SJSA1 (cell line): Measurements from ENCODE around the gene TRIM7. TPM values are rescaled to one million over a fixed set of nuclear protein-coding genes. Genes with fewer than 3 reads are reported as not detected.

Experiments used
- DNase-seq, 2 experiments: peaks; one replicate each; pipeline ENCODE4 v3.0.0-alpha.2; 2015 to 2020; ENCODE audit warnings: low spot score in 2 of 2, low read depth in 1 of 2
- H3K27ac ChIP-seq: fragments of 250-450 bp; sonication (Bioruptor Pico); 2 replicates; pipeline ENCODE4 v1.5.1; 2020; ENCODE audit warnings: mild to moderate bottlenecking, moderate library complexity
- H3K27me3 ChIP-seq: fragments of 250-450 bp; sonication (Bioruptor Pico); replicated peaks from 2 replicates; pipeline ENCODE4 v1.5.1; 2020; ENCODE audit warnings: mild to moderate bottlenecking, moderate library complexity
- H3K36me3 ChIP-seq: fragments of 250-450 bp; sonication (Bioruptor Pico); 2 replicates; pipeline ENCODE4 v1.5.1; 2020; ENCODE audit warnings: mild to moderate bottlenecking
- H3K4me1 ChIP-seq: fragments of 250-450 bp; sonication (Bioruptor Pico); replicated peaks from 2 replicates; pipeline ENCODE4 v1.6.1; 2021; ENCODE audit warnings: mild to moderate bottlenecking
- H3K4me3 ChIP-seq: fragments of 250-450 bp; sonication (Bioruptor Pico); 2 replicates; pipeline ENCODE4 v1.5.1; 2020; ENCODE audit warnings: mild to moderate bottlenecking
- H3K9me3 ChIP-seq: fragments of 250-450 bp; sonication (Bioruptor Pico); replicated peaks from 2 replicates; pipeline ENCODE4 v1.5.1; 2020; ENCODE audit warnings: mild to moderate bottlenecking
- total RNA-seq: library from RNA; depleted of rRNA; stranded (reverse); fragments of >200 nt; shearing (Covaris generic); gene quantifications from 2 replicates; pipeline ENCODE4 v1.2.3, GENCODE V29; 2014

TRIM7 gene
- total RNA-seq, 1 experiment from 2014 or later, result 28.0 TPM

- Histone ChIP-seq H3K9me3 (no peaks in the 10 kb centered on the region), H3K4me1 (peaks cover 4% of the 10 kb centered on the region; the same call in 1 of the 2 replicates), H3K36me3 (peaks cover 98% of the 10 kb centered on the region), H3K27me3 (no peaks in the 10 kb centered on the region; the same call in 1 of the 2 replicates), H3K27ac (no peak overlapping the region), H3K4me3 (no peak overlapping the region)
- no peak for DNase-seq
These were observed 31.5 kb upstream of the TRIM7 start for GRCh38 chr5:181236471-181236870.

DNA sequence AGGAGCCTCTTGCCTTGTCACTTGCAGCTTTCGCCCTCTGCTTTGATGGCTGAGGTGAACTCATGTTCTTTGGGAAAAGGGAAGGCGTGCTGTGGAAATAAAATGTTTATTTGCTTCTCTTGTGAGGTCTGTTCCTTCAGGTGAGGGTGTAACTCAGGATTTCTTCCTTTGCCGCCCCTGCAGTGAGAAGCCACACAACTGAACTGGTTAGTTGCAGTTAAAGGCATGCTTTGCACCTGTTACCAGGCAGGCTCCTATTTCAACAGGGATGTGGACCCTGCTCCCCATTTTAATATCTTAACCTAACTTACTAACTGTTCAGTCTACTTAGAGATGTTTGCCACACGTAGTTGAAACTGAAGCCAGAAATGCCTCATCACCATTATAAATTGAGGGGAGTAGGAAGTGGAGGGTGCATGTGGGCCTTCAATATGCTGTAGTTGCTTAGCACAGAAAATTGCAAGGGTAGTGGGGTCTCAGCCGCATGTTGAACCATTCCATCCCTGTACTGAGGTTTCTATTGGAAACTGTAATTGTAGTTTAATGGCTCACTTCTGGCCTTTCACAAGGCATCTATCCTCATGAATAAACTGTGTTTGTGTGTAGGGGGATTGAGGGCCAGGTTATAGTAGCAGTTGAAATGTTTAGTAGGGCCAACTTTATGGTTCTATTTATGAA is 30.8 kb upstream of the TRIM7 start:
- Histone ChIP-seq H3K36me3 (peaks cover 97% of the 10 kb centered on the region), H3K4me1 (0 out of 2 replicates have a peak, but pooled peaks cover 2% of the 10 kb centered on the region), H3K9me3 (no peaks in the 10 kb centered on the region), H3K27me3 (no peaks in the 10 kb centered on the region; the same call in 1 of the 2 replicates), H3K4me3 (no peak overlapping the region), H3K27ac (no peak overlapping the region)
- DNase-seq, result no peak

GRCh38 chr5:181235323-181235688 is 30.3 kb upstream of the TRIM7 start:
- no peak overlapping the region for H3K27ac ChIP-seq
- H3K27me3 ChIP-seq, result no peaks in the 10 kb centered on the region; the same call in 1 of the 2 replicates
- H3K9me3 ChIP-seq, result no peaks in the 10 kb centered on the region
- H3K36me3 ChIP-seq, result peaks cover 95% of the 10 kb centered on the region
- H3K4me1 ChIP-seq, result no peaks in the 10 kb centered on the region
- DNase-seq, result no peak
- H3K4me3 ChIP-seq, result no peak overlapping the region

DNA sequence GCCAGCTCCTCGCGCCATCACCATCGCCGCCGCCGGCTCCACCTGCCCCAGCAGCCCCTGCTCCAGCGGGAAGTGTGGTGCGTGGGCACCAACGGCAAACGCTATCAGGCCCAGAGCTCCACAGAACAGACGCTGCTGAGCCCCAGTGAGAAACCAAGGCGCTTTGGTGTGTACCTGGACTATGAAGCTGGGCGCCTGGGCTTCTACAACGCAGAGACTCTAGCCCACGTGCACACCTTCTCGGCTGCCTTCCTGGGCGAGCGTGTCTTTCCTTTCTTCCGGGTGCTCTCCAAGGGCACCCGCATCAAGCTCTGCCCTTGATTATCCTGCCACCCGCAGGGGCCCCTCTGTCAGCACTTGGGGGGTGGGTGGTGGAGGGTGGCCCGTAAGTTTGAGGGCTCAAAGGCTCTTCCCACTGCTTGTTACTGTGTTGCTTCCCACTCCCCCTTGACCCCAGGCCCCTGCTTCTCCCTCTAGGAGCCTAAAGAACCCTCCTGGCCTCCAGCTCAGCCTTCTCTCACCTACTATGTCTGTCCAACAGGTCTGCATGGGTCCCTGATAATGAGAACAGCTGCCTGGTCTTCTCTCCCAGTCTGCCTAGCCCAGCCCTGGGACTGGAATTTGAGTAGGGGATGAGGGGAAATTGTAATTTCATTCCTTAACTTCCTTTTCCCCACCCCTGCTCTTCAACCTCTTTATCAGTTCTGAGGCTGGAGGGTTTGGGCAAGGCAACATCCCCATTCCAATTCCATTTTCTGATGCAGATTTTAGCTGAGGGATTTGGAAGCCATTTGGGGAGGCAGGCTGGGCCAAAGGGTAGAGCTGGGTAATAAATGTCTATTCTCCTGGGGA is 29.7 kb upstream of the TRIM7 start:
- DNase-seq, result peak in 1 of 2 experiments; percentile 20
- H3K4me1 ChIP-seq, result no peaks in the 10 kb centered on the region
- H3K27me3 ChIP-seq, result no peaks in the 10 kb centered on the region; the same call in 1 of the 2 replicates
- H3K27ac ChIP-seq, result no peak overlapping the region
- peaks cover 89% of the 10 kb centered on the region for H3K36me3 ChIP-seq
- H3K4me3 ChIP-seq, result no peak overlapping the region
- H3K9me3 ChIP-seq, result no peaks in the 10 kb centered on the region

GRCh38 chr5:181233801-181234454 is 28.9 kb upstream of the TRIM7 start:
- DNase-seq, result no peak
- H3K27ac ChIP-seq, result no peak overlapping the region
- H3K4me3 ChIP-seq, result no peak overlapping the region
- no peaks in the 10 kb centered on the region for H3K4me1 ChIP-seq
- H3K27me3 ChIP-seq, result no peaks in the 10 kb centered on the region; the same call in 1 of the 2 replicates
- H3K36me3 ChIP-seq, result peaks cover 87% of the 10 kb centered on the region
- H3K9me3 ChIP-seq, result no peaks in the 10 kb centered on the region

DNA sequence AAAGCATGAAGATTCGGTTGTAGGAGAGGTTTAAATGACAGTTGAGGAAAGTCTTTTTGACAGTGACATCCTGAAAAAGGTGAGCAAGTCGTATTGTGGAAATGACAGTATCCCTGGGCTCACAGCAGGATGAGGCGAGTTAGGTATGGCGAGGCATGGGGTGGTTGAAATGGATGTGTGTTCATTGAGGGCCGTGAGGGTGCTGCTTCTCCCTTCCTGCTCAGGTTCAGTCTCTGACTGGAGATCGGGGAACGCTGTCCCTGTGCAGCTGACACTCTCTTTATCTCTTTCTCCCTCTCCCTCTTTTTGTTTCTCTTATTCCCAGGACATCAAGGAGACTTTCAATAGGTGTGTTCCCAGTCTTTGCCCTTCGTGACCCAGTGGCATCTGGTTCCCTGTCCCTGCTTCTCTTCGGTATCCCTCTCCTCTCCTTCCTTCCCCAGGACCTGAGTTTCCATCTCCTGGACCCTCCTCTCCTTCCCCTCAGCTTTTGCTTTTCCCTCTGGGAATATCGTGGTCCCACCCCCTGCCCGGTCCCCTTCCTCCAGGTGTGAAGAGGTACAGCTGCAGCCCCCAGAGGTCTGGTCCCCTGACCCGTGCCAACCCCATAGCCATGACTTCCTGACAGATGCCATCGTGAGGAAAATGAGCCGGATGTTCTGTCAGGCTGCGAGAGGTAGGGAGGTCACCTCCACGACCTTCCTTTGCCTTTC is 28.2 kb upstream of the TRIM7 start:
- H3K4me3 ChIP-seq, result no peak overlapping the region
- no peaks in the 10 kb centered on the region; the same call in 1 of the 2 replicates for H3K27me3 ChIP-seq
- peaks cover 81% of the 10 kb centered on the region for H3K36me3 ChIP-seq
- H3K4me1 ChIP-seq, result no peaks in the 10 kb centered on the region
- H3K9me3 ChIP-seq, result no peaks in the 10 kb centered on the region
- DNase-seq, result no peak
- no peak overlapping the region for H3K27ac ChIP-seq

DNA sequence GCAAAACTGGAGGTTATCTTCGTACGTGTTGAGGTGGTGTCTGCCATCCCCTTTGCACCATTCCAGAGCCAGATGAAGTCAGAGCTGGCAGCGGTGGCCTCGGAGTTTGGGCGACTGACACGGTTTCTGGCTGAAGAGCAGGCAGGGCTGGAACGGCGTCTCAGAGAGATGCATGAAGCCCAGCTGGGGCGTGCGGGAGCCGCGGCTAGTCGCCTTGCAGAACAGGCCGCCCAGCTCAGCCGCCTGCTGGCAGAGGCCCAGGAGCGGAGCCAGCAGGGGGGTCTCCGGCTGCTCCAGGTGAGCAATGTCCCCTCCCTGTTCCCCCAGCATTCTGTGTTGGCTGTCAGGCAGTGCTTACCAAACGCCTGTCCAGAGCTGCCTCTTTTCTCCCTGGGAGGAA is 27.6 kb upstream of the TRIM7 start:
- no peak for DNase-seq
- Histone ChIP-seq H3K27ac (no peak overlapping the region), H3K4me3 (no peak overlapping the region), H3K4me1 (no peaks in the 10 kb centered on the region), H3K9me3 (no peaks in the 10 kb centered on the region), H3K36me3 (peaks cover 79% of the 10 kb centered on the region), H3K27me3 (no peaks in the 10 kb centered on the region; the same call in 1 of the 2 replicates)

DNA sequence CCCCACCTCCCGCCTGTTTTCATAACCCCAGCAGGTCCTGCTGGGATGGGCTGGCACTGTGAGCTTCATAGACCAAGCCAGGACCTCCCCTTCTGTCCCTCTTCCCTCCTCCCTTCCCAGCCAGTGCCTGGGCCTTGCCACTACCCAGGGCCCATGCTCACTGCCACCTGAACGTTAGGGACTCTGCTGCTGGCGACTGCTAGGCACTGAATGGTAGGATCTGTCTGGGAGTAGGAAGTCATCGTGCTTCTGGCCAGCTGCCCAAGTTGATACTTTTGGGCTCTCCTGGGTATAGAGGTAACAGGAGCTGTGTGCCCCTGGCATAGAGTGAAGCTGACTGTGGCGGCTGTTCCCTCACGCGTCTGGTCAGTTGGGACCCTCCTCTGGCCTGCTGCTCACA is 26.4 kb upstream of the TRIM7 start:
- peaks cover 71% of the 10 kb centered on the region for H3K36me3 ChIP-seq
- H3K4me3 ChIP-seq, result no peak overlapping the region
- no peak overlapping the region for H3K27ac ChIP-seq
- no peaks in the 10 kb centered on the region; the same call in 1 of the 2 replicates for H3K27me3 ChIP-seq
- DNase-seq, result no peak
- H3K9me3 ChIP-seq, result no peaks in the 10 kb centered on the region
- no peaks in the 10 kb centered on the region for H3K4me1 ChIP-seq

GRCh38 chr5:181230551-181230950 is 25.6 kb upstream of the TRIM7 start:
- Histone ChIP-seq H3K9me3 (no peaks in the 10 kb centered on the region), H3K4me1 (no peaks in the 10 kb centered on the region), H3K27ac (no peak overlapping the region), H3K4me3 (no peak overlapping the region), H3K27me3 (no peaks in the 10 kb centered on the region; the same call in 1 of the 2 replicates), H3K36me3 (peaks cover 63% of the 10 kb centered on the region)
- no peak for DNase-seq

- H3K4me1 ChIP-seq, result peaks cover 5% of the 10 kb centered on the region; the same call in 1 of the 2 replicates
- no peak for DNase-seq
- peaks cover 61% of the 10 kb centered on the region for H3K36me3 ChIP-seq
- H3K9me3 ChIP-seq, result no peaks in the 10 kb centered on the region
- no peak overlapping the region for H3K4me3 ChIP-seq
- H3K27me3 ChIP-seq, result no peaks in the 10 kb centered on the region; the same call in 1 of the 2 replicates
- H3K27ac ChIP-seq, result no peak overlapping the region
These were observed 25.0 kb upstream of the TRIM7 start for GRCh38 chr5:181229996-181230395.

DNA sequence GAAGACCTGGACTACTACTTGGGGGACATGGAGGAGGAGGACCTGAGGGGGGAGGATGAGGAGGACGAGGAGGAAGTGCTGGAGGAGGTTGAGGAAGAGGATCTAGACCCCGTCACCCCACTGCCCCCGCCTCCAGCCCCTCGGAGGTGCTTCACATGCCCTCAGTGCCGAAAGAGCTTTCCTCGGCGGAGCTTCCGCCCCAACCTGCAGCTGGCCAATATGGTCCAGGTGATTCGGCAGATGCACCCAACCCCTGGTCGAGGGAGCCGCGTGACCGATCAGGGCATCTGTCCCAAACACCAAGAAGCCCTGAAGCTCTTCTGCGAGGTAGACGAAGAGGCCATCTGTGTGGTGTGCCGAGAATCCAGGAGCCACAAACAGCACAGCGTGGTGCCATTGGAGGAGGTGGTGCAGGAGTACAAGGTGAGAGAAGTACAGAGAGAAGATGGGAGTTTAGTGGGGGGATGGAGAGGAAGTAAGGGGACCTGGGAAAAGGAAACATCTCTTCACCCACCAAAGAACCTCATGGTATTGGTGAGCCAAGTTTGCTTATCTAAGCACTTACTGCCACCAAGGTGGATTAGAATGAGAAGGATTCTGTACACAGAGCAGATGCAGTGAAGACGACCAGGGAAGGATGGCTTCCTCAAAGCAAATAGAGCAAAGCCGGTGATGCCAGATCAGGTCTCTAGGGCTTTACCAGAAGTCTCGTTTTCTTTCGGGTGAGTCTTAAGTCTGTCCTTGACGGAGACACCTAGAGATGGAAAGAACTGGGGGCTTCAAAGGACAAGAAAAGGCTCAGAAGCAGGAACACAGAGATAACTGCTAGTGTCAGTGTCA is 19.6 kb upstream of the TRIM7 start:
- Histone ChIP-seq H3K4me1 (peaks cover 23% of the 10 kb centered on the region), H3K9me3 (no peaks in the 10 kb centered on the region), H3K36me3 (peaks cover 27% of the 10 kb centered on the region; the same call in 1 of the 2 replicates), H3K4me3 (peak overlapping the region; percentile 75), H3K27ac (no peak overlapping the region), H3K27me3 (no peaks in the 10 kb centered on the region)
- DNase-seq, result no peak

GRCh38 chr5:181223729-181224389 is 18.9 kb upstream of the TRIM7 start:
- Histone ChIP-seq H3K4me1 (peaks cover 23% of the 10 kb centered on the region), H3K27ac (peak overlapping the region; percentile 87), H3K36me3 (peaks cover 21% of the 10 kb centered on the region; the same call in 1 of the 2 replicates), H3K9me3 (no peaks in the 10 kb centered on the region), H3K4me3 (peak overlapping the region; percentile 75), H3K27me3 (no peaks in the 10 kb centered on the region)
- peak in 1 of 2 experiments; percentile 67 for DNase-seq
